IPS-15b (cell line): ENCODE data around the gene CD300LD.
"Not testable (repeated sequence)": the region's sequence is repeated elsewhere in the genome, so short reads cannot be mapped to it uniquely, and the experiment has no call there.

Experiments used
- H3K27me3 ChIP-seq: one replicate; pipeline ENCODE4 v1.6.1; 2013; ENCODE audit warnings: low read length; ENCODE audit not compliant: control insufficient read depth, insufficient read depth
- H3K36me3 ChIP-seq: one replicate; pipeline ENCODE4 v1.6.1; 2013; ENCODE audit warnings: low read length; ENCODE audit not compliant: control insufficient read depth, insufficient read depth
- H3K4me1 ChIP-seq: one replicate; pipeline ENCODE4 v1.6.1; 2013; ENCODE audit warnings: mild to moderate bottlenecking, low read length; ENCODE audit not compliant: control insufficient read depth, insufficient read depth
- H3K4me3 ChIP-seq: one replicate; pipeline ENCODE4 v1.5.1; 2013; ENCODE audit warnings: low read depth, low read length
- H3K9ac ChIP-seq: one replicate; pipeline ENCODE4 v1.6.1; 2013; ENCODE audit warnings: low read depth, mild to moderate bottlenecking, low read length
- H3K9me3 ChIP-seq: one replicate; pipeline ENCODE4 v1.6.1; 2013; ENCODE audit warnings: mild to moderate bottlenecking, low read length; ENCODE audit not compliant: control insufficient read depth, insufficient read depth

CD300LD gene

GRCh38 chr17:74568106-74568873 lies 23.8 kb downstream of the CD300LD start:
- Histone ChIP-seq H3K27me3 (no peaks in the 10 kb centered on the region), H3K9me3 (no peaks in the 10 kb centered on the region), H3K36me3 (no peaks in the 10 kb centered on the region), H3K9ac (no peak overlapping the region), H3K4me3 (no peak overlapping the region), H3K4me1 (no peaks in the 10 kb centered on the region)

GRCh38 chr17:74567397-74567796 lies 24.7 kb downstream of the CD300LD start, which contains the start of gene CD300H:
CD300H (minus strand) TSS chr17:74567509.
- Histone ChIP-seq H3K4me3 (no peak within 1 kb of the TSS), H3K27me3 (no peaks in the 10 kb centered on the region), H3K4me1 (no peaks in the 10 kb centered on the region), H3K9ac (no peak within 1 kb of the TSS), H3K36me3 (no peaks in the 10 kb centered on the region), H3K9me3 (no peaks in the 10 kb centered on the region)

GRCh38 chr17:74566132-74566753 lies 25.8 kb downstream of the CD300LD start:
- Histone ChIP-seq H3K36me3 (no peaks in the 10 kb centered on the region), H3K27me3 (no peaks in the 10 kb centered on the region), H3K4me1 (no peaks in the 10 kb centered on the region), H3K9me3 (no peaks in the 10 kb centered on the region), H3K9ac (no peak overlapping the region), H3K4me3 (no peak overlapping the region)

GRCh38 chr17:74565126-74565525 lies 27.0 kb downstream of the CD300LD start:
- H3K36me3 ChIP-seq, result no peaks in the 10 kb centered on the region
- H3K27me3 ChIP-seq, result peaks cover 3% of the 10 kb centered on the region
- H3K9ac ChIP-seq, result no peak overlapping the region
- H3K4me1 ChIP-seq, result no peaks in the 10 kb centered on the region
- no peaks in the 10 kb centered on the region for H3K9me3 ChIP-seq
- H3K4me3 ChIP-seq, result no peak overlapping the region

GRCh38 chr17:74563358-74563757 lies 28.7 kb downstream of the CD300LD start:
- Histone ChIP-seq H3K27me3 (peaks cover 3% of the 10 kb centered on the region), H3K4me1 (no peaks in the 10 kb centered on the region), H3K36me3 (no peaks in the 10 kb centered on the region), H3K9me3 (no peaks in the 10 kb centered on the region), H3K4me3 (no peak overlapping the region), H3K9ac (no peak overlapping the region)

GRCh38 chr17:74561586-74561985 lies 30.5 kb downstream of the CD300LD start:
- Histone ChIP-seq H3K4me3 (no peak overlapping the region), H3K9me3 (peaks cover 4% of the 10 kb centered on the region), H3K27me3 (peaks cover 11% of the 10 kb centered on the region), H3K4me1 (no peaks in the 10 kb centered on the region), H3K9ac (no peak overlapping the region), H3K36me3 (no peaks in the 10 kb centered on the region)

GRCh38 chr17:74558882-74559519 lies 33.1 kb downstream of the CD300LD start:
- H3K9me3 ChIP-seq, result peaks cover 4% of the 10 kb centered on the region
- H3K36me3 ChIP-seq, result no peaks in the 10 kb centered on the region
- H3K27me3 ChIP-seq, result peaks cover 11% of the 10 kb centered on the region
- no peak overlapping the region for H3K4me3 ChIP-seq
- no peaks in the 10 kb centered on the region for H3K4me1 ChIP-seq
- H3K9ac ChIP-seq, result no peak overlapping the region

GRCh38 chr17:74558402-74558801 lies 33.7 kb downstream of the CD300LD start:
- not testable (repeated sequence) for H3K4me3 ChIP-seq, H3K9ac ChIP-seq, H3K36me3 ChIP-seq, H3K4me1 ChIP-seq, H3K9me3 ChIP-seq
- peaks cover 11% of the 10 kb centered on the region for H3K27me3 ChIP-seq

- Histone ChIP-seq H3K4me3 (no peak overlapping the region), H3K36me3 (no peaks in the 10 kb centered on the region), H3K9ac (no peak overlapping the region), H3K9me3 (peaks cover 4% of the 10 kb centered on the region), H3K4me1 (no peaks in the 10 kb centered on the region), H3K27me3 (peaks cover 8% of the 10 kb centered on the region)
Observed at GRCh38 chr17:74555427-74555940, 36.6 kb downstream of the CD300LD start.

GRCh38 chr17:74554909-74555308 lies 37.2 kb downstream of the CD300LD start:
- Histone ChIP-seq H3K9ac (no peak overlapping the region), H3K4me3 (no peak overlapping the region), H3K36me3 (no peaks in the 10 kb centered on the region), H3K27me3 (peaks cover 8% of the 10 kb centered on the region), H3K9me3 (peaks cover 4% of the 10 kb centered on the region), H3K4me1 (no peaks in the 10 kb centered on the region)

- no peaks in the 10 kb centered on the region for H3K27me3 ChIP-seq
Observed at GRCh38 chr17:74552037-74552436, 40.0 kb downstream of the CD300LD start.

More at GRCh38 chr17:74552037-74552436, 40.0 kb downstream of the CD300LD start:
- Histone ChIP-seq H3K4me3 (no peak overlapping the region), H3K9me3 (no peaks in the 10 kb centered on the region), H3K4me1 (no peaks in the 10 kb centered on the region), H3K9ac (no peak overlapping the region), H3K36me3 (no peaks in the 10 kb centered on the region)
